ENCODE results near the gene EFNB3.

DNA sequence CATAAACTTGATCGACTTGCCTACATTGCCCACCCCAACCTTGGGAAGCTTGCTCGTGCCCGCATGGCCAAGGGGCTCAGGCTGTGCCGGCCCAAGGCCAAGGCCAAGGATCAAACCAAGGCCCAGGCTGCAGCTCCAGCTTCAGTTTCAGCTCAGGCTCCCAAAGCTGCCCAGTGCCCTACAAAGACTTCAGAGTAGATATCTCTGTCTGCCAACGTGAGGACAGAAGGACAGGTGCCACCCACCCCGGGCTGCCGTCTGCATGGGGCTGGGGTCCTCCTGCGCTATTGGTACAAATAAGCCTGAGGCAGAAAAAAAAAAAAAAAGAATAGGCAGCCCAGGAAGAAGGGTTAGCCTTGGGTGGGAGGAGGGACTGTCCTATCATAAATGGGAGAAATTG, 49.7 kb downstream of the EFNB3 start:
- TF ChIP-seq CTCF (conservative IDR thresholded peaks at IDR 0.05; ENCODE audit: low read depth, low read length) = no peak
- TF ChIP-seq RFX5 (IDR thresholded peaks at IDR 0.05; ENCODE audit: low read depth, low read length) = no peak
- no peak for TF ChIP-seq POLR2A (IDR thresholded peaks at IDR 0.05; ENCODE audit: low read depth, low read length)
- no peak for TF ChIP-seq NFE2L2 (IDR thresholded peaks at IDR 0.05; ENCODE audit: low read depth, low read length)
- no peak for TF ChIP-seq RAD21 (IDR thresholded peaks at IDR 0.05; ENCODE audit: low read length)
- TF ChIP-seq, protein P1, sequence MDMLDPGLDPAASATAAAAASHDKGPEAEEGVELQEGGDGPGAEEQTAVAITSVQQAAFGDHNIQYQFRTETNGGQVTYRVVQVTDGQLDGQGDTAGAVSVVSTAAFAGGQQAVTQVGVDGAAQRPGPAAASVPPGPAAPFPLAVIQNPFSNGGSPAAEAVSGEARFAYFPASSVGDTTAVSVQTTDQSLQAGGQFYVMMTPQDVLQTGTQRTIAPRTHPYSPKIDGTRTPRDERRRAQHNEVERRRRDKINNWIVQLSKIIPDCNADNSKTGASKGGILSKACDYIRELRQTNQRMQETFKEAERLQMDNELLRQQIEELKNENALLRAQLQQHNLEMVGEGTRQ (IDR thresholded peaks at IDR 0.05; ENCODE audit: low read depth, low read length) = no peak
- no peak for TF ChIP-seq MXI1 (IDR thresholded peaks at IDR 0.05; ENCODE audit: borderline replicate concordance, low read depth, low read length)
- TF ChIP-seq FOS (IDR thresholded peaks at IDR 0.05; ENCODE audit: low read depth, low read length) = no peak
- no peak for TF ChIP-seq MAZ (IDR thresholded peaks at IDR 0.05; ENCODE audit: borderline replicate concordance, low read depth, low read length)
- TF ChIP-seq MAFK (IDR thresholded peaks at IDR 0.05; ENCODE audit: low read depth, low read length) = no peak
- no peak for TF ChIP-seq SMC3 (IDR thresholded peaks at IDR 0.05; ENCODE audit: low read depth, low read length)
- no peak for TF ChIP-seq CEBPB (IDR thresholded peaks at IDR 0.05; ENCODE audit: low read depth, low read length)
- no peak for TF ChIP-seq ELK1 (IDR thresholded peaks at IDR 0.05; ENCODE audit: borderline replicate concordance, low read depth, low read length)
